OCI-LY1 (cell line): ENCODE measurements around the gene OR5K2.

Experiments
- EZH2 ChIP-seq: fragments of 200-600 bp; sonication (generic), shearing (Covaris generic); IDR thresholded peaks from 2 replicates; pipeline ENCODE4 v1.8.0; 2017; ENCODE audit warnings: borderline replicate concordance, mixed run types, mild to moderate bottlenecking, antibody characterized with exemption, low read length, moderate library complexity, mixed read lengths
- TF ChIP-seq, protein P1 (sequence below): fragments of 200-600 bp; sonication (generic), shearing (Covaris generic); IDR thresholded peaks from 2 replicates; pipeline ENCODE4 v1.5.1; 2017; ENCODE audit warnings: mild to moderate bottlenecking, antibody characterized with exemption, low read length, moderate library complexity, mixed read lengths

DNA sequence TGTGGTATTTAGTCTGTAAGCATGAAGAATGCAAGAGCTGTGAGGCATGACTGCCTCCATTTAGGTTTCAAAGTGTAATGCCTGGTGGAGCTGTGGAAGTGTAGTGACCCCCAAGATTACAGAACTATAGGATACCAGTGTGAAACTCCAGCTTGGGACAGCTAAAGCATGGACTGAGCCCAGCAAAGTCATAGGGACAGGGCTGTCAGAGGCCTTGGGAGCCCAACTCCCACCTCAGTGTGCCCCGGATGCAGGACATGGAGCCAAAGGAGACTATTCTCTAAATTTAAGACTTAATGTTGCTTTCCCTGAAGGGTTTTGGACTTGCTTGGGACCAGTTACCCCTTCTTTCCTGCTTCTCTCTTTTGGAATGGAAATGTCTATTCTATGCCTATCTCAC, 45.1 kb downstream of the OR5K2 start:
- TF ChIP-seq, protein P1, sequence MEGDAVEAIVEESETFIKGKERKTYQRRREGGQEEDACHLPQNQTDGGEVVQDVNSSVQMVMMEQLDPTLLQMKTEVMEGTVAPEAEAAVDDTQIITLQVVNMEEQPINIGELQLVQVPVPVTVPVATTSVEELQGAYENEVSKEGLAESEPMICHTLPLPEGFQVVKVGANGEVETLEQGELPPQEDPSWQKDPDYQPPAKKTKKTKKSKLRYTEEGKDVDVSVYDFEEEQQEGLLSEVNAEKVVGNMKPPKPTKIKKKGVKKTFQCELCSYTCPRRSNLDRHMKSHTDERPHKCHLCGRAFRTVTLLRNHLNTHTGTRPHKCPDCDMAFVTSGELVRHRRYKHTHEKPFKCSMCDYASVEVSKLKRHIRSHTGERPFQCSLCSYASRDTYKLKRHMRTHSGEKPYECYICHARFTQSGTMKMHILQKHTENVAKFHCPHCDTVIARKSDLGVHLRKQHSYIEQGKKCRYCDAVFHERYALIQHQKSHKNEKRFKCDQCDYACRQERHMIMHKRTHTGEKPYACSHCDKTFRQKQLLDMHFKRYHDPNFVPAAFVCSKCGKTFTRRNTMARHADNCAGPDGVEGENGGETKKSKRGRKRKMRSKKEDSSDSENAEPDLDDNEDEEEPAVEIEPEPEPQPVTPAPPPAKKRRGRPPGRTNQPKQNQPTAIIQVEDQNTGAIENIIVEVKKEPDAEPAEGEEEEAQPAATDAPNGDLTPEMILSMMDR = no peak
- TF ChIP-seq EZH2 = no peak
